WTC11 (cell line): ENCODE measurements around the gene TAF10. TPM values are rescaled to one million over a fixed set of nuclear protein-coding genes. Genes with fewer than 3 reads are reported as not detected.

Experiments
- ATAC-seq: fragments of 200-7000 bp; cut with Tn5 transposase; 2 replicates; pipeline ENCODE4 v1.10.0; 2021; ENCODE audit warnings: mild to moderate bottlenecking, moderate library complexity
- CTCF ChIA-PET: fragments of 300-600 bp; sonication (Branson Sonifier 250); formaldehyde crosslinking; loops from one replicate; lab custom pipeline; 2021; ENCODE audit warnings: antibody characterized with exemption; lab: Charles Lee
- POLR2A ChIA-PET: fragments of 350-600 bp; sonication (Branson Sonifier 250); formaldehyde crosslinking; loops from one replicate; lab custom pipeline; 2021; ENCODE audit warnings: antibody characterized with exemption; lab: Charles Lee
- DNase-seq: peaks from one replicate; pipeline ENCODE4 v3.0.0; 2021; ENCODE audit warnings: low spot score
- H3K27ac Mint-ChIP-seq: 2 replicates; pipeline ENCODE4 v1.8.0; 2021; ENCODE audit warnings: mixed read lengths
- H3K27me3 Mint-ChIP-seq: 2 replicates; pipeline ENCODE4 v1.8.0; 2021; ENCODE audit warnings: low read depth, mild to moderate bottlenecking, moderate library complexity, mixed read lengths
- H3K36me3 Mint-ChIP-seq: 2 replicates; pipeline ENCODE4 v1.8.0; 2021; ENCODE audit warnings: mixed read lengths
- H3K4me1 Mint-ChIP-seq: 2 replicates; pipeline ENCODE4 v1.8.0; 2022; ENCODE audit warnings: mixed read lengths
- H3K4me3 Mint-ChIP-seq: 2 replicates; pipeline ENCODE4 v1.8.0; 2021; ENCODE audit warnings: mild to moderate bottlenecking, moderate library complexity, mixed read lengths
- H3K9me3 Mint-ChIP-seq: 2 replicates; pipeline ENCODE4 v1.8.0; 2021; ENCODE audit warnings: mixed read lengths
- AFF4 ChIP-seq: sonication (generic); formaldehyde crosslinking; IDR thresholded peaks from 2 replicates; pipeline ENCODE4 v1.8.1; 2023; ENCODE audit warnings: mild to moderate bottlenecking, missing genetic modification reagents, borderline replicate concordance
- ATF1 ChIP-seq: sonication (generic); formaldehyde crosslinking; IDR thresholded peaks from 2 replicates; pipeline ENCODE4 v1.8.1; 2023; ENCODE audit warnings: mild to moderate bottlenecking, moderate library complexity, missing genetic modification reagents
- ATF3 ChIP-seq: sonication (generic); formaldehyde crosslinking; conservative IDR thresholded peaks from 2 replicates; pipeline ENCODE4 v1.8.1; 2022; ENCODE audit warnings: mild to moderate bottlenecking, missing genetic modification reagents
- CREM ChIP-seq: sonication (generic); formaldehyde crosslinking; IDR thresholded peaks from 2 replicates; pipeline ENCODE4 v1.8.1; 2022; ENCODE audit warnings: mild to moderate bottlenecking, missing genetic modification reagents, moderate library complexity
- ERG ChIP-seq: fragments of 250-450 bp; sonication (Bioruptor Pico); IDR thresholded peaks from 2 replicates; pipeline ENCODE4 v1.8.0; 2021; ENCODE audit warnings: mild to moderate bottlenecking
- FOXJ3 ChIP-seq: sonication (generic); formaldehyde crosslinking; IDR thresholded peaks from 2 replicates; pipeline ENCODE4 v1.9.0; 2021; ENCODE audit warnings: missing genetic modification reagents, mild to moderate bottlenecking, borderline replicate concordance
- FOXP4 ChIP-seq: sonication (generic); formaldehyde crosslinking; IDR thresholded peaks from 2 replicates; pipeline ENCODE4 v1.8.0; 2022; ENCODE audit warnings: mild to moderate bottlenecking, missing genetic modification reagents
- GTF2I ChIP-seq: fragments of 250-450 bp; sonication (Bioruptor Pico); conservative IDR thresholded peaks from 2 replicates; pipeline ENCODE4 v1.4.0; 2021; ENCODE audit warnings: mild to moderate bottlenecking
- HMGA2 ChIP-seq: fragments of 250-450 bp; sonication (Bioruptor Pico); IDR thresholded peaks from 2 replicates; pipeline ENCODE4 v1.4.0; 2021; ENCODE audit warnings: mild to moderate bottlenecking, moderate library complexity
- MYBL2 ChIP-seq: sonication (generic); formaldehyde crosslinking; IDR thresholded peaks from 2 replicates; pipeline ENCODE4 v1.8.1; 2023; ENCODE audit warnings: mild to moderate bottlenecking, moderate library complexity, missing genetic modification reagents
- SMAD3 ChIP-seq: sonication (generic); formaldehyde crosslinking; IDR thresholded peaks from 2 replicates; pipeline ENCODE4 v1.8.0; 2022; ENCODE audit warnings: missing genetic modification reagents, mild to moderate bottlenecking, borderline replicate concordance
- SP1 ChIP-seq: sonication (generic); formaldehyde crosslinking; conservative IDR thresholded peaks from 2 replicates; pipeline ENCODE4 v1.8.1; 2022; ENCODE audit warnings: missing genetic modification reagents
- ZBTB43 ChIP-seq: sonication (generic); formaldehyde crosslinking; IDR thresholded peaks from 2 replicates; pipeline ENCODE4 v1.8.1; 2023; ENCODE audit warnings: mild to moderate bottlenecking, missing genetic modification reagents
- ZMAT4 ChIP-seq: fragments of 250-450 bp; sonication (Bioruptor Pico); IDR thresholded peaks from 2 replicates; pipeline ENCODE4 v1.9.0; 2021; ENCODE audit warnings: mild to moderate bottlenecking
- ZNF263 ChIP-seq: sonication (generic); formaldehyde crosslinking; IDR thresholded peaks from 2 replicates; pipeline ENCODE4 v1.8.1; 2022; ENCODE audit warnings: low read depth, mild to moderate bottlenecking, moderate library complexity, missing genetic modification reagents
- ZNF281 ChIP-seq: sonication (generic); formaldehyde crosslinking; IDR thresholded peaks from 2 replicates; pipeline ENCODE4 v1.8.0; 2023; ENCODE audit warnings: mild to moderate bottlenecking, missing genetic modification reagents
- ZNF416 ChIP-seq: fragments of 250-450 bp; sonication (Bioruptor Pico); IDR thresholded peaks from 2 replicates; pipeline ENCODE4 v1.9.0; 2021; ENCODE audit warnings: mild to moderate bottlenecking, inconsistent platforms
- total RNA-seq: library from RNA; stranded (reverse); gene quantifications from 3 replicates; pipeline ENCODE4 v1.2.3, GENCODE V29; 2021

TAF10 gene
- total RNA-seq, 1 experiment from 2014 or later, result 165 TPM

GRCh38 chr11:6626971-6627761 is 15.2 kb upstream of the TAF10 start:
- TF ChIP-seq ZNF263 (CRISPR knock-in tag) (no peak), SMAD3 (CRISPR knock-in tag) (no peak), SP1 (no peak), ZNF281 (CRISPR knock-in tag) (no peak), FOXJ3 (CRISPR knock-in tag) (no peak), HMGA2 (CRISPR knock-in tag) (no peak), ZBTB43 (no peak), MYBL2 (CRISPR knock-in tag) (no peak), ATF1 (CRISPR knock-in tag) (no peak), ERG (CRISPR knock-in tag) (no peak), ATF3 (no peak), AFF4 (CRISPR knock-in tag) (no peak), ZNF416 (CRISPR knock-in tag) (no peak)
- ATAC-seq (no peak), DNase-seq (no peak)
- H3K36me3 Mint-ChIP-seq, result no peaks in the 10 kb centered on the region
- peaks cover 37% of the 10 kb centered on the region for H3K27me3 Mint-ChIP-seq
- H3K9me3 Mint-ChIP-seq, result no peaks in the 10 kb centered on the region
- POLR2A ChIA-PET, result no interaction called here
- CTCF ChIA-PET, result interaction anchor here (0.8 to 1.0 kb wide), 2 partner anchors 53 to 184 kb away, joined by 3 read pairs; no protein-coding TSS in a partner anchor
- H3K4me1 Mint-ChIP-seq, result peaks cover 8% of the 10 kb centered on the region; the same call in 1 of the 2 replicates
- H3K4me3 Mint-ChIP-seq, result no peak overlapping the region
- no peak overlapping the region for H3K27ac Mint-ChIP-seq

- POLR2A ChIA-PET, result interaction anchor here (0.5 kb wide), 1 partner anchor 312 kb away, joined by 3 read pairs; no protein-coding TSS in a partner anchor
- Mint-ChIP-seq H3K27me3 (peaks cover 25% of the 10 kb centered on the region), H3K4me3 (no peak overlapping the region), H3K36me3 (no peaks in the 10 kb centered on the region), H3K4me1 (peaks cover 8% of the 10 kb centered on the region; the same call in 1 of the 2 replicates), H3K9me3 (no peaks in the 10 kb centered on the region), H3K27ac (no peak overlapping the region)
- CTCF ChIA-PET, result no interaction called here
- ATAC-seq, result no peak
- TF ChIP-seq GTF2I (no peak), ZMAT4 (CRISPR knock-in tag) (no peak), FOXP4 (CRISPR knock-in tag) (no peak), CREM (CRISPR knock-in tag) (no peak), FOXJ3 (CRISPR knock-in tag) (no peak)
- TF ChIP-seq, all 79 proteins: peak for 0
- DNase-seq, result no peak
These were observed 13.9 kb upstream of the TAF10 start for GRCh38 chr11:6625832-6626420.
